Endothelial cell of umbilical vein (primary cell): ENCODE measurements around the gene PRRX2. TPM values are rescaled to one million over a fixed set of nuclear protein-coding genes. Genes with fewer than 3 reads are reported as not detected.

Experiments
- BruUV-seq: library from RNA; stranded (reverse); fragments of 400-500 nt; replicated peaks from 2 replicates; lab custom pipeline; 2021; lab: Mats Ljungman, UMichigan
- CTCF ChIA-PET: fragments of 300-600, 350-600 bp; sonication (Branson Sonifier 250); formaldehyde crosslinking; loops from one replicate; lab custom pipeline; 2021; ENCODE audit warnings: antibody characterized with exemption, inconsistent platforms; lab: Charles Lee
- POLR2A ChIA-PET: fragments of 300-600, 350-600 bp; sonication (Branson Sonifier 250); formaldehyde crosslinking; loops from one replicate; lab custom pipeline; 2021; ENCODE audit warnings: antibody characterized with exemption, inconsistent platforms; lab: Charles Lee
- DNase-seq: peaks from one replicate; pipeline ENCODE4 v3.0.0-alpha.2; 2011; ENCODE audit warnings: low read depth, low spot score
- FAIRE-seq: peaks from 2 replicates; lab custom pipeline; 2011; peaks lifted over from hg19 to GRCh38; lab: Jason Lieb, UNC
- H2AFZ ChIP-seq: 2 replicates; pipeline ENCODE4 v1.6.0; 2012; ENCODE audit warnings: low read depth, low read length, control low read depth, inconsistent platforms
- H3K27ac ChIP-seq: 2 replicates; pipeline ENCODE4 v1.5.1; 2011; ENCODE audit warnings: low read depth, mild to moderate bottlenecking, control low read depth, low read length, moderate library complexity; ENCODE audit not compliant: insufficient read depth
- H3K27me3 ChIP-seq, 2 experiments: 2 replicates each; pipeline versions ENCODE4 v1.6.0 to v1.6.1; 2011; ENCODE audit warnings: low read length in 2 of 2, mixed read lengths in 1 of 2; ENCODE audit not compliant: control insufficient read depth in 2 of 2, insufficient read depth in 2 of 2
- H3K36me3 ChIP-seq, 2 experiments: 2 replicates in 1 of 2; 3 replicates in 1 of 2; pipeline ENCODE4 v1.5.1; 2011; ENCODE audit warnings: low read length in 2 of 2, mild to moderate bottlenecking in 1 of 2, moderate library complexity in 1 of 2; ENCODE audit not compliant: control insufficient read depth in 2 of 2, insufficient read depth in 2 of 2; ENCODE audit errors: extremely low read depth in 1 of 2
- H3K4me1 ChIP-seq: 3 replicates; pipeline ENCODE4 v1.5.1; 2011; ENCODE audit warnings: mild to moderate bottlenecking, low read length; ENCODE audit not compliant: control insufficient read depth, insufficient read depth; ENCODE audit errors: extremely low read depth
- H3K4me2 ChIP-seq: 2 replicates; pipeline ENCODE4 v1.6.1; 2011; ENCODE audit warnings: low read length, control low read depth, mixed read lengths; ENCODE audit not compliant: insufficient read depth
- H3K4me3 ChIP-seq, 3 experiments: fragments of 200-600 bp in 1 of 3; sonication (generic), shearing (Covaris generic) in 1 of 3; replicated peaks in 1 of 3; 2 replicates each; pipeline ENCODE4 v1.5.1; 2011 to 2016; ENCODE audit warnings: control low read depth in 3 of 3, low read length in 3 of 3, mild to moderate bottlenecking in 2 of 3, inconsistent platforms in 1 of 3, low read depth in 1 of 3, moderate library complexity in 1 of 3; ENCODE audit not compliant: insufficient read depth in 1 of 3
- H3K79me2 ChIP-seq: 2 replicates; pipeline ENCODE4 v1.6.0; 2012; ENCODE audit warnings: low read length, inconsistent platforms; ENCODE audit not compliant: control insufficient read depth, insufficient read depth
- H3K9ac ChIP-seq: replicated peaks from 2 replicates; pipeline ENCODE3; 2011; ENCODE audit warnings: low read length, control low read depth; ENCODE audit not compliant: insufficient read depth; ENCODE audit errors: extremely low read depth
- H3K9me1 ChIP-seq: replicated peaks from 3 replicates; pipeline ENCODE4 v1.6.0; 2011; ENCODE audit warnings: mild to moderate bottlenecking, low read length; ENCODE audit not compliant: control insufficient read depth, insufficient read depth; ENCODE audit errors: extremely low read depth
- H3K9me3 ChIP-seq: replicated peaks from 2 replicates; pipeline ENCODE4 v1.5.1; 2012; ENCODE audit warnings: low read length, inconsistent platforms; ENCODE audit not compliant: control insufficient read depth, insufficient read depth
- H4K20me1 ChIP-seq: replicated peaks from 2 replicates; pipeline ENCODE3; 2011; ENCODE audit warnings: mild to moderate bottlenecking, low read length; ENCODE audit not compliant: control insufficient read depth, insufficient read depth; ENCODE audit errors: extremely low read depth
- CTCF ChIP-seq, 2 donors: IDR thresholded peaks; 1 replicate in 1 of 2; 2 replicates in 1 of 2; pipeline ENCODE4 v1.5.1; 2011; ENCODE audit warnings: low read length in 2 of 2, mild to moderate bottlenecking in 2 of 2, moderate library complexity in 2 of 2, control low read depth in 1 of 2, inconsistent platforms in 1 of 2, low read depth in 1 of 2; ENCODE audit not compliant: insufficient read depth in 1 of 2; ENCODE audit errors: extremely low read depth in 1 of 2
- EZH2 ChIP-seq: IDR thresholded peaks from 2 replicates; pipeline ENCODE4 v1.6.1; 2012; ENCODE audit warnings: borderline replicate concordance, low read depth, mild to moderate bottlenecking, moderate library complexity, low read length, inconsistent platforms; ENCODE audit not compliant: severe bottlenecking
- FOS ChIP-seq: IDR thresholded peaks from 2 replicates; pipeline ENCODE4 v1.6.1; 2011; ENCODE audit warnings: mild to moderate bottlenecking, low read length, moderate library complexity, borderline replicate concordance; ENCODE audit not compliant: insufficient read depth
- GATA2 ChIP-seq: IDR thresholded peaks from 2 replicates; pipeline ENCODE4 v1.7.0; 2011; ENCODE audit warnings: low read depth, mild to moderate bottlenecking, moderate library complexity, mixed read lengths, low read length; ENCODE audit not compliant: insufficient read length, insufficient read depth
- JUN ChIP-seq: IDR thresholded peaks from 2 replicates; pipeline ENCODE4 v1.6.1; 2011; ENCODE audit warnings: borderline replicate concordance, low read depth; ENCODE audit not compliant: insufficient read length, insufficient read depth
- MAX ChIP-seq: IDR thresholded peaks from 2 replicates; pipeline ENCODE4 v1.6.1; 2011; ENCODE audit not compliant: insufficient read depth, insufficient read length
- MYC ChIP-seq: IDR thresholded peaks from one replicate; pipeline ENCODE4 v1.6.1; 2011; ENCODE audit warnings: mild to moderate bottlenecking, low read depth, low read length
- POLR2A ChIP-seq: IDR thresholded peaks from 2 replicates; pipeline ENCODE4 v1.6.1; 2012; ENCODE audit warnings: low read depth, mild to moderate bottlenecking, control low read depth, low read length
- POLR2AphosphoS5 ChIP-seq: IDR thresholded peaks from 2 replicates; pipeline ENCODE4 v1.6.1; 2012; ENCODE audit warnings: low read depth, mild to moderate bottlenecking, control low read depth, low read length, moderate library complexity; ENCODE audit not compliant: insufficient read depth
- dilution Hi-C: fragments of 300-500 bp; cut with MboI; formaldehyde crosslinking; loops from one replicate; pipeline ENCODE4 v1.15.0; 2019; ENCODE audit warnings: low sequenced_read_pairs; ENCODE audit not compliant: extremely low pct_ligation_motif_present
- intact Hi-C: fragments of 100-400 bp; cut with micrococcal nuclease; formaldehyde crosslinking; loops from one replicate; pipeline ENCODE4 v1.10.0; 2022
- polyA plus RNA-seq, 4 experiments: library from polyadenylated mRNA; depleted of rRNA in 3 of 4; stranded (reverse) in 3 of 4; unstranded in 1 of 4; fragments of >200 nt; gene quantifications; 2 replicates each; pipeline versions ENCODE4 v1.2.1 to v1.2.3, GENCODE V29; 2011 to 2012; ENCODE audit warnings: missing spikeins in 1 of 4
- total RNA-seq: library from RNA; stranded (reverse); gene quantifications from 2 replicates; pipeline ENCODE4 v1.2.3, GENCODE V29; 2021

PRRX2 gene
- total and polyA plus RNA-seq, 2 donors (not counting 3 experiments of a cell fraction or from before 2014, with no cell fraction given), result 0.19 to 0.77 TPM

- Histone ChIP-seq H3K27ac (no peak overlapping the region), H3K4me1 (no peaks in the 10 kb centered on the region), H3K9me3 (no peaks in the 10 kb centered on the region), H3K4me3 (no peak overlapping the region), H3K4me2 (no peak overlapping the region), H3K9ac (no peak overlapping the region), H3K27me3 (peaks cover 0 to 2% of the 10 kb centered on the region in 2 experiments), H3K9me1 (no peaks in the 10 kb centered on the region), H2AFZ (no peak overlapping the region), H3K79me2 (no peaks in the 10 kb centered on the region), H3K36me3 (no peaks in the 10 kb centered on the region), H4K20me1 (no peaks in the 10 kb centered on the region)
- no TSS peak for BruUV-seq
- dilution Hi-C loops, result no loop called here
- DNase-seq, result no peak
- intact Hi-C loops, result no loop called here
- TF ChIP-seq JUN (no peak), MYC (no peak), EZH2 (no peak), CTCF (IDR thresholded peaks at IDR 0.05; ENCODE audit: extremely low read depth in 1 of 2, insufficient read depth in 1 of 2, low read depth in 1 of 2, low read length in 2 of 2) (no peak), GATA2 (no peak), FOS (no peak), MAX (no peak), POLR2AphosphoS5 (no peak), POLR2A (no peak)
- FAIRE-seq, result no peak
- ChIA-PET CTCF (interaction anchor here (1.3 kb wide), 1 partner anchor 16 kb away, joined by 3 read pairs; no protein-coding TSS in a partner anchor), POLR2A (no interaction called here)
Measured at GRCh38 chr9:129710169-129710453, 44.7 kb downstream of the PRRX2 start.
